ENCODE results near the gene MGMT. TPM values are rescaled to one million over a fixed set of nuclear protein-coding genes. Genes with fewer than 3 reads are reported as not detected.

MGMT gene
- total and polyA plus RNA-seq, 4 donors = 9.9 to 39.6 (median 23.2) TPM

GRCh38 chr10:129654461-129654860 is 187.4 kb downstream of the MGMT start:
- 87 to 95% methylated on average over 7 of the region's 7 CpGs for WGBS, 2 donors
- no peak overlapping the region for H3K27ac ChIP-seq (ENCODE audit: low read depth in 1 of 2, low read length in 1 of 2)
- H3K9ac ChIP-seq (ENCODE audit: insufficient read depth in 1 of 2, low read length in 2 of 2) = no peak overlapping the region
- peaks cover 0 to 2% (median 0%) of the 10 kb centered on the region in 4 donors for H3K36me3 ChIP-seq (ENCODE audit: control insufficient read depth in 4 of 4, insufficient read depth in 4 of 4, low read length in 4 of 4)
- TF ChIP-seq, protein P1, sequence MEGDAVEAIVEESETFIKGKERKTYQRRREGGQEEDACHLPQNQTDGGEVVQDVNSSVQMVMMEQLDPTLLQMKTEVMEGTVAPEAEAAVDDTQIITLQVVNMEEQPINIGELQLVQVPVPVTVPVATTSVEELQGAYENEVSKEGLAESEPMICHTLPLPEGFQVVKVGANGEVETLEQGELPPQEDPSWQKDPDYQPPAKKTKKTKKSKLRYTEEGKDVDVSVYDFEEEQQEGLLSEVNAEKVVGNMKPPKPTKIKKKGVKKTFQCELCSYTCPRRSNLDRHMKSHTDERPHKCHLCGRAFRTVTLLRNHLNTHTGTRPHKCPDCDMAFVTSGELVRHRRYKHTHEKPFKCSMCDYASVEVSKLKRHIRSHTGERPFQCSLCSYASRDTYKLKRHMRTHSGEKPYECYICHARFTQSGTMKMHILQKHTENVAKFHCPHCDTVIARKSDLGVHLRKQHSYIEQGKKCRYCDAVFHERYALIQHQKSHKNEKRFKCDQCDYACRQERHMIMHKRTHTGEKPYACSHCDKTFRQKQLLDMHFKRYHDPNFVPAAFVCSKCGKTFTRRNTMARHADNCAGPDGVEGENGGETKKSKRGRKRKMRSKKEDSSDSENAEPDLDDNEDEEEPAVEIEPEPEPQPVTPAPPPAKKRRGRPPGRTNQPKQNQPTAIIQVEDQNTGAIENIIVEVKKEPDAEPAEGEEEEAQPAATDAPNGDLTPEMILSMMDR (IDR thresholded peaks at IDR 0.05; ENCODE audit: control extremely low read depth, extremely low read depth) = no peak
- no peak for DNase-seq
- no peak for ATAC-seq (ENCODE audit: insufficient read depth, low FRiP score)
- H3K9me3 ChIP-seq (ENCODE audit: control insufficient read depth in 4 of 4, insufficient read depth in 3 of 4, low read length in 3 of 4) = no peaks in the 10 kb centered on the region
- no peak overlapping the region for H3K4me3 ChIP-seq
- H3K4me1 ChIP-seq (ENCODE audit: control insufficient read depth in 5 of 5, insufficient read depth in 5 of 5, low read length in 5 of 5) = peaks cover 0 to 4% (median 2%) of the 10 kb centered on the region in 5 donors
- H3K27me3 ChIP-seq (ENCODE audit: control insufficient read depth in 3 of 3, insufficient read depth in 3 of 3, low read length in 2 of 3) = no peaks in the 10 kb centered on the region

DNA sequence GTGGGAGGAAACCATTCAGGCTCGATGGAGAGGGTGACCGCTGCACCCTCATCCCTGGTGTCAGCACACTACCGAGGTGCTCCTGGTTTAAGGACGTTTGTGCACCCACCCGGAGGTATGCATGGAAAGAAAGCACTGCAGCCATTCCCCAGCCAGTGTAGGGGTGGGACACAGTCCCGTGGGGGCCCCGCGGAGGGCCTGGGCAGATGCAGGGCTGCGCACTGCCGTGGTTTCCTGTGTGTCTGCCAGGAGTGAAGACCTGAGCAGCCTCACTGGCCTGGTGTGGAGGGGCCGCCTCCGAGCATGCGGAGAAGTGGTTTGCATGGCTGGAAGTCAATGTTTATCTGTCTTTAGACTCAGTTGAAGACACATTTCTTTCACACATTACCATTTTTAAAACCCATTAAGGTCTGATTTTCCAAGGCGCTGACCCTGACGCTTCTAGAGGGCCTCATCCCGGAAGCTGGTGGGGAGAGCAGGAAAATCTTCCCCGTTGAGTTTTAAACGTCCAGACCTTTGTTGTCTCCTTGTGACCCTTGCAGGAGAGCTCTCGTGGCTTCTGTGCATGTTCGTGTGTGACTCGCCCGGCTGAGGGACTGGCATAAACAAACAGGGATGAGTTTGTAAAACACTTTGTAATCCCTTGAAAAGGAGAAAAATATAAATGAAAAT is 188.1 kb downstream of the MGMT start:
- ATAC-seq (ENCODE audit: insufficient read depth, low FRiP score) = no peak
- peak in 1 of 3 donors; percentile 19 for DNase-seq
- H3K9me3 ChIP-seq (ENCODE audit: control insufficient read depth in 4 of 4, insufficient read depth in 3 of 4, low read length in 3 of 4) = no peaks in the 10 kb centered on the region
- peaks cover 0 to 2% (median 0%) of the 10 kb centered on the region in 4 donors for H3K36me3 ChIP-seq (ENCODE audit: control insufficient read depth in 4 of 4, insufficient read depth in 4 of 4, low read length in 4 of 4)
- 66 to 77% methylated on average over 22 of the region's 22 CpGs for WGBS, 2 donors
- H3K27me3 ChIP-seq (ENCODE audit: control insufficient read depth in 3 of 3, insufficient read depth in 3 of 3, low read length in 2 of 3) = no peaks in the 10 kb centered on the region
- TF ChIP-seq, protein P1 (IDR thresholded peaks at IDR 0.05; ENCODE audit: control extremely low read depth, extremely low read depth) = no peak
- peaks cover 0 to 4% (median 3%) of the 10 kb centered on the region in 5 donors for H3K4me1 ChIP-seq (ENCODE audit: control insufficient read depth in 5 of 5, insufficient read depth in 5 of 5, low read length in 5 of 5)
- H3K4me3 ChIP-seq = no peak overlapping the region
- no peak overlapping the region for H3K27ac ChIP-seq (ENCODE audit: low read depth in 1 of 2, low read length in 1 of 2)
- no peak overlapping the region for H3K9ac ChIP-seq (ENCODE audit: insufficient read depth in 1 of 2, low read length in 2 of 2)

DNA sequence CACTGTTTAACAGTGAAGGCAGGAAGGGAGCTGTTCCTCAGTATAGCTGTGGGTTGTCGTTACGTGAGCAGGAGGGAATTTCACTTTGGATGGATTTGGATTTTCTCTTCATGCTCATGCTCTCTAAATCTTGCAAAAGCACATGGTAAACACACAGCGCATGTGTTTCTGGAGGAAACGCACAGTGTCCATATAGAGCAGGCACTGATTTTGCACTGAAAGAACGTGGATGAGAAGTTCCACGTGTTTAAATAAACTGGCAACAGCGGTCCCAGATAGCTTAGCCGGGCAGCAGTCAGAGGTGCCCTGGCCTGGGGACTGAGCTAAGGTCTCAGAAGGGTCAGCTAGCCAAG is 188.6 kb downstream of the MGMT start:
- 93 to 94% methylated on average over 8 of the region's 8 CpGs for WGBS, 2 donors
- Histone ChIP-seq H3K4me1 (ENCODE audit: control insufficient read depth in 5 of 5, insufficient read depth in 5 of 5, low read length in 5 of 5) (peaks cover 0 to 8% (median 7%) of the 10 kb centered on the region in 5 donors), H3K4me3 (no peak overlapping the region), H3K27ac (ENCODE audit: low read depth in 1 of 2, low read length in 1 of 2) (no peak overlapping the region), H3K36me3 (ENCODE audit: control insufficient read depth in 4 of 4, insufficient read depth in 4 of 4, low read length in 4 of 4) (no peaks in the 10 kb centered on the region), H3K9ac (ENCODE audit: insufficient read depth in 1 of 2, low read length in 2 of 2) (no peak overlapping the region), H3K9me3 (ENCODE audit: control insufficient read depth in 4 of 4, insufficient read depth in 3 of 4, low read length in 3 of 4) (no peaks in the 10 kb centered on the region), H3K27me3 (ENCODE audit: control insufficient read depth in 3 of 3, insufficient read depth in 3 of 3, low read length in 2 of 3) (no peaks in the 10 kb centered on the region)
- peak in 2 of 3 donors; percentile 12 to 33 for DNase-seq
- TF ChIP-seq, protein P1 (IDR thresholded peaks at IDR 0.05; ENCODE audit: control extremely low read depth, extremely low read depth) = no peak
- no peak for ATAC-seq (ENCODE audit: insufficient read depth, low FRiP score)

- no peaks in the 10 kb centered on the region for H3K27me3 ChIP-seq (ENCODE audit: control insufficient read depth in 3 of 3, insufficient read depth in 3 of 3, low read length in 2 of 3)
- H3K27ac ChIP-seq (ENCODE audit: low read depth in 1 of 2, low read length in 1 of 2) = no peak overlapping the region
- WGBS, 2 donors = 87 to 93% methylated on average over 7 of the region's 7 CpGs
- peaks cover 0 to 8% (median 7%) of the 10 kb centered on the region in 5 donors for H3K4me1 ChIP-seq (ENCODE audit: control insufficient read depth in 5 of 5, insufficient read depth in 5 of 5, low read length in 5 of 5)
- H3K36me3 ChIP-seq (ENCODE audit: control insufficient read depth in 4 of 4, insufficient read depth in 4 of 4, low read length in 4 of 4) = no peaks in the 10 kb centered on the region
- TF ChIP-seq, protein P1 (IDR thresholded peaks at IDR 0.05; ENCODE audit: control extremely low read depth, extremely low read depth) = no peak
- no peaks in the 10 kb centered on the region for H3K9me3 ChIP-seq (ENCODE audit: control insufficient read depth in 4 of 4, insufficient read depth in 3 of 4, low read length in 3 of 4)
- no peak overlapping the region for H3K4me3 ChIP-seq
- DNase-seq = no peak
- H3K9ac ChIP-seq (ENCODE audit: insufficient read depth in 1 of 2, low read length in 2 of 2) = no peak overlapping the region
- no peak for ATAC-seq (ENCODE audit: insufficient read depth, low FRiP score)
These were observed 189.6 kb downstream of the MGMT start for GRCh38 chr10:129656642-129657041.
